Breast epithelium (tissue), 3 donors: ENCODE results near the gene ERLIN1.

Source experiments
- POLR2A ChIP-seq: fragments of 450-650 bp; IDR thresholded peaks from one replicate; pipeline ENCODE4 v1.6.1; 2016; ENCODE audit warnings: antibody characterized with exemption, mild to moderate bottlenecking, moderate library complexity
- TF ChIP-seq, protein P1 (sequence below), 3 donors: fragments of 450-650 bp; IDR thresholded peaks; one replicate each; pipeline ENCODE4 v1.5.1; 2016 to 2017; ENCODE audit warnings: antibody characterized with exemption in 3 of 3, mild to moderate bottlenecking in 3 of 3, moderate library complexity in 3 of 3

GRCh38 chr10:100138921-100139496 lies 46.8 kb downstream of the ERLIN1 start:
- TF ChIP-seq, protein P1, sequence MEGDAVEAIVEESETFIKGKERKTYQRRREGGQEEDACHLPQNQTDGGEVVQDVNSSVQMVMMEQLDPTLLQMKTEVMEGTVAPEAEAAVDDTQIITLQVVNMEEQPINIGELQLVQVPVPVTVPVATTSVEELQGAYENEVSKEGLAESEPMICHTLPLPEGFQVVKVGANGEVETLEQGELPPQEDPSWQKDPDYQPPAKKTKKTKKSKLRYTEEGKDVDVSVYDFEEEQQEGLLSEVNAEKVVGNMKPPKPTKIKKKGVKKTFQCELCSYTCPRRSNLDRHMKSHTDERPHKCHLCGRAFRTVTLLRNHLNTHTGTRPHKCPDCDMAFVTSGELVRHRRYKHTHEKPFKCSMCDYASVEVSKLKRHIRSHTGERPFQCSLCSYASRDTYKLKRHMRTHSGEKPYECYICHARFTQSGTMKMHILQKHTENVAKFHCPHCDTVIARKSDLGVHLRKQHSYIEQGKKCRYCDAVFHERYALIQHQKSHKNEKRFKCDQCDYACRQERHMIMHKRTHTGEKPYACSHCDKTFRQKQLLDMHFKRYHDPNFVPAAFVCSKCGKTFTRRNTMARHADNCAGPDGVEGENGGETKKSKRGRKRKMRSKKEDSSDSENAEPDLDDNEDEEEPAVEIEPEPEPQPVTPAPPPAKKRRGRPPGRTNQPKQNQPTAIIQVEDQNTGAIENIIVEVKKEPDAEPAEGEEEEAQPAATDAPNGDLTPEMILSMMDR (IDR thresholded peaks at IDR 0.05) = no peak
- TF ChIP-seq POLR2A = no peak
